KMS-11 (cell line): ENCODE results near the gene FRYL.

Source experiments
- H2AFZ ChIP-seq: fragments of 200-600 bp; sonication (generic); 2 replicates; pipeline ENCODE4 v1.6.1; 2016; ENCODE audit warnings: antibody characterized with exemption, mixed run types, low read depth
- H3K27ac ChIP-seq: fragments of 200-600 bp; sonication (generic); 2 replicates; pipeline ENCODE4 v1.6.1; 2016; ENCODE audit warnings: mild to moderate bottlenecking, mixed run types
- H3K27me3 ChIP-seq: fragments of 200-600 bp; sonication (generic); 2 replicates; pipeline ENCODE4 v1.6.1; 2017; ENCODE audit warnings: mild to moderate bottlenecking, low read depth, mixed run types, moderate library complexity; ENCODE audit not compliant: insufficient read depth
- H3K36me3 ChIP-seq: fragments of 200-600 bp; sonication (generic); 2 replicates; pipeline ENCODE4 v1.6.1; 2017; ENCODE audit warnings: mild to moderate bottlenecking, mixed run types; ENCODE audit not compliant: insufficient read depth
- H3K4me1 ChIP-seq: fragments of 200-600 bp; sonication (generic); 2 replicates; pipeline ENCODE4 v1.6.1; 2016; ENCODE audit warnings: mild to moderate bottlenecking, low read depth, mixed run types; ENCODE audit not compliant: poor library complexity, severe bottlenecking
- H3K4me2 ChIP-seq: fragments of 200-600 bp; sonication (generic); 2 replicates; pipeline ENCODE4 v1.7.0; 2016; ENCODE audit warnings: mild to moderate bottlenecking, mixed run types
- H3K4me3 ChIP-seq: fragments of 200-600 bp; sonication (generic); IDR thresholded peaks from 2 replicates; pipeline ENCODE4 v1.6.1; 2017; ENCODE audit warnings: low read depth, low read length, mixed read lengths; ENCODE audit not compliant: insufficient read depth
- H3K79me2 ChIP-seq: fragments of 200-600 bp; sonication (generic); 2 replicates; pipeline ENCODE4 v1.6.1; 2016; ENCODE audit warnings: low read depth, mixed run types; ENCODE audit not compliant: insufficient read depth
- H3K9ac ChIP-seq: fragments of 200-600 bp; sonication (generic); 2 replicates; pipeline ENCODE4 v1.6.1; 2016; ENCODE audit warnings: mild to moderate bottlenecking, mixed run types
- H4K20me1 ChIP-seq: fragments of 200-600 bp; sonication (generic); 2 replicates; pipeline ENCODE4 v1.6.1; 2016; ENCODE audit warnings: mild to moderate bottlenecking, mixed run types; ENCODE audit not compliant: insufficient read depth
- TF ChIP-seq, protein P1 (sequence below): fragments of 200-600 bp; sonication (generic); conservative IDR thresholded peaks from 2 replicates; pipeline ENCODE4 v1.6.1; 2017; ENCODE audit warnings: low read depth, mild to moderate bottlenecking, antibody characterized with exemption, low read length, moderate library complexity, mixed read lengths

Gene FRYL

DNA sequence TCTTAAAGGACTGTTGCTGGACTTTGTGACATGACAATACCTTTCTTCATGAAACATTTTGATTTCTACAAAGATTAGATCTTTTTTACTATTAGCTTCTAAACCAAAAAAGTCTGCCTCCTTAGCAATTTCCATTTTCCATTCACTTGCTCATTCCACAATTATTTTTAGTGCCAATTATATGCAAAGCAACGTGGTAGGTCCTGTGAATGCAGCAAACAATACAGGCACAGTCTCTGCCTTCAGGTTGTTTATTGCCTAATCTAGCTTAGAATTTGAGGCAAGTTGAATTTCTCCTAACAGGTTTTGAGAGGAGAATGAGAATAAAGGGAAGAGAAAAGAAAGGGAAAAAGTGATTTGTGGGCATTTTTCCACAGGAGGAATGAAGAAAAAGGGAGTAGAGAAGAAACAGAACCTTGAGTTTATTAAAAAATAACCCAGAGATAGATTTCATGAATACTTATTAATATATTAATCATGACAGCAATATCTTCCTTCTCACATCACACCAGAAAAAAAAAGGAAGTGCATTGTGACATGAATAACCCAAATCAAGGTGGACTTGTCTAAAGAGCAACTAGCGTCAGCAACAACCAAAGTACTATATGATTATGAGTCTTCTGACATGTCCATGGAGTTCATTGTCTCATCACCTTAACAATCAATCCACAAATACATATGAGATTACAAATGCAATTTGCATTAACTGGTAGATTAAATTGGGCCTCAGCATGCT lies 16.3 kb upstream of the FRYL start:
- Histone ChIP-seq H3K4me1 (peaks cover 11% of the 10 kb centered on the region), H3K27me3 (no peaks in the 10 kb centered on the region), H2AFZ (no peak overlapping the region), H3K4me3 (no peak overlapping the region), H3K27ac (no peak overlapping the region), H4K20me1 (no peaks in the 10 kb centered on the region), H3K79me2 (no peaks in the 10 kb centered on the region), H3K4me2 (no peak overlapping the region), H3K9ac (no peak overlapping the region), H3K36me3 (no peaks in the 10 kb centered on the region)
- TF ChIP-seq, protein P1, sequence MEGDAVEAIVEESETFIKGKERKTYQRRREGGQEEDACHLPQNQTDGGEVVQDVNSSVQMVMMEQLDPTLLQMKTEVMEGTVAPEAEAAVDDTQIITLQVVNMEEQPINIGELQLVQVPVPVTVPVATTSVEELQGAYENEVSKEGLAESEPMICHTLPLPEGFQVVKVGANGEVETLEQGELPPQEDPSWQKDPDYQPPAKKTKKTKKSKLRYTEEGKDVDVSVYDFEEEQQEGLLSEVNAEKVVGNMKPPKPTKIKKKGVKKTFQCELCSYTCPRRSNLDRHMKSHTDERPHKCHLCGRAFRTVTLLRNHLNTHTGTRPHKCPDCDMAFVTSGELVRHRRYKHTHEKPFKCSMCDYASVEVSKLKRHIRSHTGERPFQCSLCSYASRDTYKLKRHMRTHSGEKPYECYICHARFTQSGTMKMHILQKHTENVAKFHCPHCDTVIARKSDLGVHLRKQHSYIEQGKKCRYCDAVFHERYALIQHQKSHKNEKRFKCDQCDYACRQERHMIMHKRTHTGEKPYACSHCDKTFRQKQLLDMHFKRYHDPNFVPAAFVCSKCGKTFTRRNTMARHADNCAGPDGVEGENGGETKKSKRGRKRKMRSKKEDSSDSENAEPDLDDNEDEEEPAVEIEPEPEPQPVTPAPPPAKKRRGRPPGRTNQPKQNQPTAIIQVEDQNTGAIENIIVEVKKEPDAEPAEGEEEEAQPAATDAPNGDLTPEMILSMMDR, result no peak

DNA sequence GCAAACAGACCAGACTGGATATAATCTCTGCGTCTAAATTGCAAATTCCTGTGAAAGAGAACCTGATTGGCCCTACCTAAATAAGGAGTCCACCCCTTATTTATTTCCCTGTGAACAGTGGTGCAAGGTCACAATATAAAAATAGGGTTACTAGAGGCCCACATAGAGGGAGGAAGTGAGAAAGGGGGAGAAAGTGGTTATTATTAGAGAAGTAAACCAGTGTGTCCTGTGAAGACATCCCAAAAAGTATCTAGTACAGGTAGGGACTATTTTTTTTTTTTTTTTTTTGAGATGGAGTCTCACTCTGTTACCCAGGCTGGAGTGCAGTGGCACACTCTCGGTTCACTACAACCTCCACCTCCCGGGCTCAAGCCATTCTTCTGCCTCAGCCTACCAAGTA lies 15.0 kb upstream of the FRYL start:
- H3K79me2 ChIP-seq, result no peaks in the 10 kb centered on the region
- no peaks in the 10 kb centered on the region for H3K27me3 ChIP-seq
- no peak overlapping the region for H3K4me3 ChIP-seq
- no peak overlapping the region for H3K27ac ChIP-seq
- TF ChIP-seq, protein P1, result no peak
- peaks cover 11% of the 10 kb centered on the region for H3K4me1 ChIP-seq
- no peak overlapping the region for H2AFZ ChIP-seq
- H3K36me3 ChIP-seq, result no peaks in the 10 kb centered on the region
- no peaks in the 10 kb centered on the region for H4K20me1 ChIP-seq
- H3K4me2 ChIP-seq, result no peak overlapping the region
- no peak overlapping the region for H3K9ac ChIP-seq

DNA sequence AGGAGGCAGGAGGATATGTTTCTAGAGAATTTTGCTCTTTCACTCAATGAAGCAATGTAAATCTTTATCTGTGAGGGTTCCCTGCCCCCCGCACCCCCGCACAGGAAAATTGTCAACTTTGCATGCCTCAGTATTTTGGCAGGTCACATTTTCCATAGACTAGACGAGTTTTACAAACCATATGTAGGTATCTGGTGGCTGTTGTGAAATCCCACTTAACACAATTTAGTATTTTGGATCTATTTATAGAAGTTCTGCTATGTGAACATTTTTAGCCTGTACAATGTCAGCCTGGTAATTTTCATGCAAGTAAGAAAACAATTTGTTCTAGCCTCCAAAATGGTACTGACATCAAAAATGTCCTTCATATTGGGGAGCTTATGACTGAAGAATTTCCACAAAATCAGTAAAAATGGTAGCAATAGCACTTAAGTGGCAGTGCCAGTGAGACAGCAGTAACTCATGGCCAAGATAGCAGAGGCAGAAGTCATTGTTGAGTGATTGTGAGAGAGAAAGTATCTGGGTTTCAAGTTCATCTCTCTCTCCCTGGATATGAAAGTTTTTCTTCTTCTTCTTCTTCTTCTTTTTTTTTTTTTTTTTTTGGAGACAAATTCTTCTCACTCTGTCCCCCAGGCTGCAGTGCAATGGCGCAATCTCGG lies 12.4 kb upstream of the FRYL start:
- Histone ChIP-seq H3K79me2 (no peaks in the 10 kb centered on the region), H3K27ac (no peak overlapping the region), H3K4me3 (no peak overlapping the region), H3K4me1 (peaks cover 32% of the 10 kb centered on the region), H2AFZ (no peak overlapping the region), H3K9ac (no peak overlapping the region), H4K20me1 (no peaks in the 10 kb centered on the region), H3K27me3 (no peaks in the 10 kb centered on the region), H3K36me3 (no peaks in the 10 kb centered on the region), H3K4me2 (peak overlapping the region; percentile 16; the same call in 1 of the 2 replicates)
- TF ChIP-seq, protein P1, result no peak

DNA sequence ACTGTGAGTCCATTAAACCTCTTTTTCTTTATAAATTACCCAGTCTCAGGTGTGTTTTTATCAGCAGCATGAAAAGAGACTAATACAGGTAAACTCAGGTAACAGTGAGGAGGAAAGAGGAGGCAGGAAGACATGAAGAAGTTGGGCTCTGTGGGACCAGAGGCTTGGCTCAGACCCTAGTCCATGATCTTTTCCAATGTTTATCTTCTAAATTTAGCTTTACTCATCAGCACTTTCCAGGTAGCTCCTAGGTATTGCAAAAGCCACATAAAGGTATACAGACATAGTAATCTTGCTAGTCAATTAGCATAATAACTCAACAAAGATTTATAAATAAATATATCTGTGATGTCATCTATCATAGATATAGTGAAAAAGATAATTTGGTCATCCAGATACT lies 11.2 kb upstream of the FRYL start:
- Histone ChIP-seq H4K20me1 (no peaks in the 10 kb centered on the region), H3K4me3 (no peak overlapping the region), H3K36me3 (no peaks in the 10 kb centered on the region), H3K79me2 (no peaks in the 10 kb centered on the region), H3K4me2 (no peak overlapping the region), H3K4me1 (peaks cover 43% of the 10 kb centered on the region), H3K27ac (no peak overlapping the region), H2AFZ (no peak overlapping the region), H3K9ac (no peak overlapping the region), H3K27me3 (no peaks in the 10 kb centered on the region)
- TF ChIP-seq, protein P1, result no peak
